Left lung (tissue), 10 donors: ENCODE data around the gene CLMP. TPM values are rescaled to one million over a fixed set of nuclear protein-coding genes. Genes with fewer than 3 reads are reported as not detected.

Source experiments
- ATAC-seq: fragments of 200-7000 bp; cut with Tn5 transposase; one replicate; pipeline ENCODE4 v1.9.1; 2020; ENCODE audit warnings: moderate library complexity
- DNase-seq, 4 donors: peaks; one replicate each; pipeline ENCODE4 v3.0.0-alpha.2; 2013 to 2020
- H3K27ac ChIP-seq, 2 donors: fragments of 200-600 bp; sonication (generic) in 1 of 2; one replicate each; pipeline versions ENCODE4 v1.5.0 to v1.8.0; 2020 to 2021
- H3K27me3 ChIP-seq, 2 donors: fragments of 200-600 bp; sonication (generic) in 1 of 2; one replicate each; pipeline versions ENCODE4 v1.5.0 to v1.8.0; 2020 to 2021
- H3K36me3 ChIP-seq, 2 donors: fragments of 200-600 bp; sonication (generic) in 1 of 2; one replicate each; pipeline versions ENCODE4 v1.5.0 to v1.8.0; 2020 to 2021
- H3K4me1 ChIP-seq, 2 donors: fragments of 200-600 bp; one replicate each; pipeline ENCODE4 v1.8.0; 2021
- H3K4me3 ChIP-seq, 2 donors: fragments of 200-600 bp; sonication (generic) in 1 of 2; one replicate each; pipeline versions ENCODE4 v1.5.0 to v1.8.0; 2020 to 2021; ENCODE audit warnings: mild to moderate bottlenecking in 1 of 2
- H3K9me3 ChIP-seq, 2 donors: fragments of 200-600 bp; sonication (generic) in 1 of 2; one replicate each; pipeline versions ENCODE4 v1.5.0 to v1.8.0; 2020 to 2021
- intact Hi-C, 2 donors: fragments of 100-400 bp; cut with DNase I; formaldehyde crosslinking; loops; one replicate each; pipeline versions ENCODE4 v1.11.2 to v1.14.2; 2022
- polyA plus RNA-seq, 6 donors: library from polyadenylated mRNA; unstranded; fragments of 120-200 nt; gene quantifications; one replicate each; pipeline ENCODE4 v1.2.1, GENCODE V29; 2013; ENCODE audit not compliant: insufficient read length in 6 of 6
- total RNA-seq, 2 donors: library from RNA; stranded (reverse); fragmentation: NEBNext Ultra II Directional; extraction: Animal tissue kit (Norgen Biotek cat#: 25700); gene quantifications; one replicate each; pipeline ENCODE4 v1.2.1, GENCODE V29; 2021
- TF ChIP-seq, protein P1 (sequence below), 2 donors: fragments of 200-600 bp; sonication (generic) in 1 of 2; IDR thresholded peaks; one replicate each; pipeline versions ENCODE4 v1.5.0 to v1.8.0; 2021; ENCODE audit warnings: antibody characterized with exemption in 2 of 2
- donor health status: DM: no; HTN: yes; CAD: no.
- donor health status: DM: no; HTN: no; CAD: no.

The CLMP gene
- total and polyA plus RNA-seq, 8 donors: 16.5 to 22.5 (median 18.1) TPM

DNA sequence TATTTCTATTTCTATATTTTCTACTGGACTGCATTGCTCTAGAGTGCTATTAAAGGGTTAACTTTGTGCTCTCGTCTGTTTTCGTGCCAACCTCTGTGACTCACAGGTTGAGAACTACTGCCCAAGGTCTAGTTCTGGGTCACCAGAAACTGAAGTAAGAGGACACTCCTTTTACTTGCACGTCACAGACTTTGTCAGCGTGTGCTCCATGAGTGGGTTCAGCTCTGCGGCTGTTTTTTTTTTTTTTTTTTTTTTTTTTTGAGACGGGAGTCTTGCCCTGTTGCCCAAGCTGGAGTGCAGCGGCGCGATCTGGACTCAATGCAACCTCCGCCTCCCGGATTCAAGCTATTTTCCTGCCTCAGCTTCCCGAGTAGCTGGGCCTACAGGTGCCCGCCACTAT lies 49.8 kb downstream of the CLMP start:
- Histone ChIP-seq H3K9me3 (no peaks in the 10 kb centered on the region), H3K27me3 (no peaks in the 10 kb centered on the region), H3K4me1 (no peaks in the 10 kb centered on the region), H3K36me3 (no peaks in the 10 kb centered on the region), H3K4me3 (no peak overlapping the region), H3K27ac (peak overlapping the region; percentile 34 to 67)
- peak in 1 of 4 donors; percentile 56 for DNase-seq
- peak; percentile 90 for ATAC-seq
- intact Hi-C loops: no loop called here
- TF ChIP-seq, protein P1, sequence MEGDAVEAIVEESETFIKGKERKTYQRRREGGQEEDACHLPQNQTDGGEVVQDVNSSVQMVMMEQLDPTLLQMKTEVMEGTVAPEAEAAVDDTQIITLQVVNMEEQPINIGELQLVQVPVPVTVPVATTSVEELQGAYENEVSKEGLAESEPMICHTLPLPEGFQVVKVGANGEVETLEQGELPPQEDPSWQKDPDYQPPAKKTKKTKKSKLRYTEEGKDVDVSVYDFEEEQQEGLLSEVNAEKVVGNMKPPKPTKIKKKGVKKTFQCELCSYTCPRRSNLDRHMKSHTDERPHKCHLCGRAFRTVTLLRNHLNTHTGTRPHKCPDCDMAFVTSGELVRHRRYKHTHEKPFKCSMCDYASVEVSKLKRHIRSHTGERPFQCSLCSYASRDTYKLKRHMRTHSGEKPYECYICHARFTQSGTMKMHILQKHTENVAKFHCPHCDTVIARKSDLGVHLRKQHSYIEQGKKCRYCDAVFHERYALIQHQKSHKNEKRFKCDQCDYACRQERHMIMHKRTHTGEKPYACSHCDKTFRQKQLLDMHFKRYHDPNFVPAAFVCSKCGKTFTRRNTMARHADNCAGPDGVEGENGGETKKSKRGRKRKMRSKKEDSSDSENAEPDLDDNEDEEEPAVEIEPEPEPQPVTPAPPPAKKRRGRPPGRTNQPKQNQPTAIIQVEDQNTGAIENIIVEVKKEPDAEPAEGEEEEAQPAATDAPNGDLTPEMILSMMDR (IDR thresholded peaks at IDR 0.05): no peak

DNA sequence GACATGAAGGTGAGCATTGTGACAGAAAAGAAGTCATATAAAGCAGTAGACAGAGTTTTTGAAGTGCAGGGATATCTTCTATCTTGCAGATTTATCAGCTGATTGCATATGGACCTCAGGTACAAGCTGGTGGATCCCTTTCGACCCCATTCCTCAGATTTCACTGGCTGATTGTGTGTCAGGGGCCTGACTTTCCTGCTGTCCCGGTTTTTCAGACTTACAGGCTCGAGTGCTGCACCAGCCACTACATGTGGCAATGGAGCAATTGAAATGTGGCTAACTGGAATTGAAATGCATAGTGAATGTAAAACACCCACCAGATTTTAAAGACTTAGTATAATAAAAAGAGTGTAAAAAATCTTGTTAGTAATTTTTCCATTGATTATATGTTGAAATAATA lies 50.3 kb downstream of the CLMP start:
- Histone ChIP-seq H3K27ac (no peak overlapping the region), H3K4me3 (no peak overlapping the region), H3K36me3 (no peaks in the 10 kb centered on the region), H3K4me1 (no peaks in the 10 kb centered on the region), H3K9me3 (no peaks in the 10 kb centered on the region), H3K27me3 (no peaks in the 10 kb centered on the region)
- intact Hi-C loops: no loop called here
- TF ChIP-seq, protein P1 (IDR thresholded peaks at IDR 0.05): no peak
- ATAC-seq (peak; percentile 22), DNase-seq (no peak)

DNA sequence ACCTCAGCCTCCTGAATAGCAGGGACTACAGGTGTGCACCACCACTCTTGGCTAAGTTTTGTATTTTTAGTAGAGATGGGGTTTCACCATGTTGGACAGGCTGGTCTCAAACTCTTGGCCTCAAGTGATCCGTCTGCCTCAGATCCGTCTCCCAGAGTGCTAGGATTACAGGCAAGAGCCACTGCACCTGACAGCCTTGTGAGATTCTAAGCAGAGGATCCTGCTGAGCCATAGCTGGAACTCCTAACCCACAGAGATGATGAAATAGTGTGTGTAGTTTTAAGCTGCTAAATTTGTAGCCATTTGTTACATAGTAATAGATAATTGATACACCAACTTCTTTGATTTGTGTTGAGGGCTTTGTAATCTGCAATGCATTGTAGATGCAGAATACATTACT lies 51.1 kb downstream of the CLMP start:
- DNase-seq (no peak), ATAC-seq (no peak)
- Histone ChIP-seq H3K4me1 (no peaks in the 10 kb centered on the region), H3K27ac (no peak overlapping the region), H3K9me3 (no peaks in the 10 kb centered on the region), H3K4me3 (no peak overlapping the region), H3K36me3 (no peaks in the 10 kb centered on the region), H3K27me3 (no peaks in the 10 kb centered on the region)
- intact Hi-C loops: no loop called here
- TF ChIP-seq, protein P1 (IDR thresholded peaks at IDR 0.05): no peak

DNA sequence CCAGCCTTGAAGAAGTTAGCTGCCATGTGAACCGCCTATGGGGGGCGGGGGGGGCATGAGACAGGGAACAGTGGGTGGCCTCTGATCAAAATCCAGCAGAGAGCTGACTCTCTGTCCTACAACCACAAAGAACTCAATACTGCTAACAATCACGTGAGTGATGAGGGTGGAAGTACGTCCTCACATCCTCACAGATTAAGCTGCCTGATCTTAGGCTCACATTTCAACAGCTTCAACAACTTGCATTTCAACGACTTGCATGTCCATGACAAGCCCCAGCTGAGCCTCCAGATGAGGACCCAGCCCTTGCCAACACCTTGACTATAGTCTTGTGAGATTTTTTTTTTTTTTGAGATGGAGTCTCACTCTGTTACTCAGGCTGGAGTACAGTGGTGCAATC lies 51.6 kb downstream of the CLMP start:
- TF ChIP-seq, protein P1 (IDR thresholded peaks at IDR 0.05): no peak
- Histone ChIP-seq H3K27ac (no peak overlapping the region), H3K27me3 (no peaks in the 10 kb centered on the region), H3K4me3 (no peak overlapping the region), H3K36me3 (no peaks in the 10 kb centered on the region), H3K4me1 (no peaks in the 10 kb centered on the region), H3K9me3 (no peaks in the 10 kb centered on the region)
- DNase-seq (no peak), ATAC-seq (no peak)
- intact Hi-C loops: no loop called here

DNA sequence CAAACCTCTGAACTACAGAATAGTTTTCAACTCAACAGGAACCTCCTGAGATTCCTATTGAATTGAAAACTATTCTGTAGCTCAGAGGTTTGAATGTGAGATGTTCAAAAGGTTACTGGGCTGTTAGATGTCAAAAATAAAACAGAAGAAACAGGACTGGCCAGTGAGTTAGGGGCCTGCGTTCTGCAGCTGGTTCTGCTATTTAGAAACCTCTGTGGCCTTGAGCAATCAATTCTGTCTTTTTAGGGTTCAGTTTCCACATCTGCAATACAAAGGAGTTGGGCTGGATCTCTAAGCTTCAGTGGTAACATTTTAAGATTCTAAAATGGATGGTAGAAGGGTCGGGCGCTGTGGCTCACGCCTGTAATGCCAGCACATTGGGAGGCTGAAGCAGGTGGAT lies 55.8 kb downstream of the CLMP start:
- Histone ChIP-seq H3K4me1 (peaks cover 0 to 8% of the 10 kb centered on the region in 2 donors), H3K27me3 (no peaks in the 10 kb centered on the region), H3K4me3 (no peak overlapping the region), H3K9me3 (no peaks in the 10 kb centered on the region), H3K36me3 (no peaks in the 10 kb centered on the region), H3K27ac (no peak overlapping the region)
- no peak for DNase-seq
- no peak for ATAC-seq
- TF ChIP-seq, protein P1 (IDR thresholded peaks at IDR 0.05): no peak
- intact Hi-C loops: no loop called here
